Keratinocyte (primary cell): Measurements from ENCODE around the gene DMD. TPM values are rescaled to one million over a fixed set of nuclear protein-coding genes. Genes with fewer than 3 reads are reported as not detected.

Experiments used
- DNase-seq: peaks from one replicate; pipeline ENCODE4 v3.0.0-alpha.2; 2011; ENCODE audit warnings: low read depth, missing footprints, low spot score
- FAIRE-seq: peaks from 2 replicates; lab custom pipeline; 2011; peaks lifted over from hg19 to GRCh38; lab: Jason Lieb, UNC
- H2AFZ ChIP-seq: 2 replicates; pipeline ENCODE4 v1.6.0; 2012; ENCODE audit warnings: low read length, control low read depth, inconsistent platforms; ENCODE audit not compliant: control insufficient read depth
- H3K27ac ChIP-seq: 2 replicates; pipeline ENCODE4 v1.5.1; 2011; ENCODE audit warnings: low read length; ENCODE audit not compliant: control insufficient read depth, insufficient read depth
- H3K27me3 ChIP-seq: 3 replicates; pipeline ENCODE4 v1.6.0; 2011; ENCODE audit warnings: low read length; ENCODE audit not compliant: control insufficient read depth, insufficient read depth; ENCODE audit errors: extremely low read depth
- H3K36me3 ChIP-seq, 2 experiments: 2 replicates in 1 of 2; 3 replicates in 1 of 2; pipeline ENCODE4 v1.5.1; 2011; ENCODE audit warnings: low read length in 2 of 2, mild to moderate bottlenecking in 1 of 2; ENCODE audit not compliant: control insufficient read depth in 2 of 2, insufficient read depth in 2 of 2; ENCODE audit errors: extremely low read depth in 1 of 2
- H3K4me1 ChIP-seq: 3 replicates; pipeline ENCODE4 v1.5.1; 2011; ENCODE audit warnings: low read length; ENCODE audit not compliant: control insufficient read depth, insufficient read depth; ENCODE audit errors: extremely low read depth
- H3K4me2 ChIP-seq: 3 replicates; pipeline ENCODE4 v1.6.0; 2011; ENCODE audit warnings: low read depth, low read length; ENCODE audit not compliant: control insufficient read depth, insufficient read depth; ENCODE audit errors: extremely low read depth
- H3K4me3 ChIP-seq, 3 experiments: fragments of 200-600 bp in 1 of 3; sonication (generic) in 1 of 3; 2 replicates in 2 of 3; 3 replicates in 1 of 3; pipeline ENCODE4 v1.5.1; 2011 to 2016; ENCODE audit warnings: low read length in 3 of 3, mild to moderate bottlenecking in 3 of 3, control low read depth in 2 of 3, inconsistent platforms in 1 of 3, low read depth in 1 of 3, mixed read lengths in 1 of 3, mixed run types in 1 of 3, moderate library complexity in 1 of 3; ENCODE audit not compliant: control insufficient read depth in 2 of 3, insufficient read depth in 2 of 3; ENCODE audit errors: extremely low read depth in 1 of 3
- H3K79me2 ChIP-seq: 2 replicates; pipeline ENCODE4 v1.6.0; 2012; ENCODE audit warnings: low read length; ENCODE audit not compliant: control insufficient read depth, insufficient read depth
- H3K9ac ChIP-seq: 3 replicates; pipeline ENCODE4 v1.6.0; 2011; ENCODE audit warnings: low read length; ENCODE audit not compliant: control insufficient read depth, insufficient read depth; ENCODE audit errors: extremely low read depth
- H3K9me1 ChIP-seq: 3 replicates; pipeline ENCODE4 v1.6.0; 2011; ENCODE audit warnings: low read length; ENCODE audit not compliant: control insufficient read depth, insufficient read depth; ENCODE audit errors: extremely low read depth
- H3K9me3 ChIP-seq: 2 replicates; pipeline ENCODE4 v1.5.1; 2012; ENCODE audit warnings: low read depth, low read length; ENCODE audit not compliant: control insufficient read depth
- H4K20me1 ChIP-seq: 3 replicates; pipeline ENCODE4 v1.6.0; 2011; ENCODE audit warnings: low read length; ENCODE audit not compliant: control insufficient read depth, insufficient read depth; ENCODE audit errors: extremely low read depth
- CTCF ChIP-seq, 3 experiments: IDR thresholded peaks in 1 of 3; conservative IDR thresholded peaks in 1 of 3; optimal IDR thresholded peaks in 1 of 3; 2 replicates in 2 of 3; 3 replicates in 1 of 3; pipeline versions ENCODE3 to v1.5.1; 2011; ENCODE audit warnings: low read length in 3 of 3, mild to moderate bottlenecking in 3 of 3, moderate library complexity in 2 of 3, control low read depth in 1 of 3, inconsistent platforms in 1 of 3; ENCODE audit not compliant: insufficient read depth in 2 of 3; ENCODE audit errors: extremely low read depth in 1 of 3
- EZH2 ChIP-seq: IDR thresholded peaks from one replicate; pipeline ENCODE4 v1.6.1; 2012; ENCODE audit warnings: inconsistent platforms, mild to moderate bottlenecking, low read length, moderate library complexity
- dilution Hi-C: fragments of 300-500 bp; cut with MboI; formaldehyde crosslinking; loops from one replicate; pipeline ENCODE4 v1.7.0; 2020; ENCODE audit warnings: low sequenced_read_pairs; ENCODE audit not compliant: extremely low pct_ligation_motif_present
- polyA plus RNA-seq, 5 experiments: library from polyadenylated mRNA; depleted of rRNA in 3 of 5; stranded (reverse) in 3 of 5; stranded (forward) in 1 of 5; unstranded in 1 of 5; fragments of >200 nt; gene quantifications; 1 replicate in 1 of 5; 2 replicates in 3 of 5; 3 replicates in 1 of 5; pipeline versions ENCODE4 v1.2.1 to v1.2.3, GENCODE V29; 2011 to 2012; ENCODE audit warnings: missing spikeins in 2 of 5, low read depth in 1 of 5, low replicate concordance in 1 of 5

The DMD gene
- polyA plus RNA-seq, 1 donor (not counting 4 experiments of a cell fraction or from before 2014, with no cell fraction given): 8.9 TPM

GRCh38 chrX:32010212-32010611 lies 1201.1 kb downstream of the DMD start:
- H3K27ac ChIP-seq: no peak overlapping the region
- H3K4me2 ChIP-seq: no peak overlapping the region
- no peaks in the 10 kb centered on the region for H3K36me3 ChIP-seq
- no peaks in the 10 kb centered on the region for H3K79me2 ChIP-seq
- H4K20me1 ChIP-seq: no peaks in the 10 kb centered on the region
- no peak for FAIRE-seq
- H3K4me3 ChIP-seq: no peak overlapping the region
- H3K4me1 ChIP-seq: no peaks in the 10 kb centered on the region
- H3K9me3 ChIP-seq: no peaks in the 10 kb centered on the region
- DNase-seq: no peak
- no peaks in the 10 kb centered on the region for H3K27me3 ChIP-seq
- dilution Hi-C loops: no loop called here
- no peaks in the 10 kb centered on the region for H3K9me1 ChIP-seq
- no peak overlapping the region for H2AFZ ChIP-seq
- no peak overlapping the region for H3K9ac ChIP-seq
- TF ChIP-seq EZH2 (no peak), CTCF (optimal IDR thresholded peaks at IDR 0.05 in 1 of 3, IDR thresholded peaks at IDR 0.05 in 1 of 3, conservative IDR thresholded peaks at IDR 0.05 in 1 of 3; ENCODE audit: extremely low read depth in 1 of 3, insufficient read depth in 2 of 3, low read length in 3 of 3) (no peak)

GRCh38 chrX:31993637-31994036 lies 1217.7 kb downstream of the DMD start:
- TF ChIP-seq EZH2 (no peak), CTCF (optimal IDR thresholded peaks at IDR 0.05 in 1 of 3, IDR thresholded peaks at IDR 0.05 in 1 of 3, conservative IDR thresholded peaks at IDR 0.05 in 1 of 3; ENCODE audit: extremely low read depth in 1 of 3, insufficient read depth in 2 of 3, low read length in 3 of 3) (no peak)
- dilution Hi-C loops: no loop called here
- Histone ChIP-seq H2AFZ (no peak overlapping the region), H3K27ac (no peak overlapping the region), H3K79me2 (no peaks in the 10 kb centered on the region), H4K20me1 (no peaks in the 10 kb centered on the region), H3K27me3 (no peaks in the 10 kb centered on the region), H3K4me2 (no peak overlapping the region), H3K9me1 (no peaks in the 10 kb centered on the region), H3K9ac (no peak overlapping the region), H3K36me3 (no peaks in the 10 kb centered on the region), H3K4me3 (no peak overlapping the region), H3K4me1 (no peaks in the 10 kb centered on the region), H3K9me3 (peaks cover 3% of the 10 kb centered on the region)
- DNase-seq (no peak), FAIRE-seq (no peak)
